Putamen (tissue), 1 donor: ENCODE results near the gene RIOK1.
"Not testable (repeated sequence)": the region's sequence is repeated elsewhere in the genome, so short reads cannot be mapped to it uniquely, and the experiment has no call there.

Source experiments
- DNase-seq: peaks from one replicate; pipeline ENCODE4 v3.0.0-alpha.2; 2016; ENCODE audit warnings: low spot score

Gene RIOK1

DNA sequence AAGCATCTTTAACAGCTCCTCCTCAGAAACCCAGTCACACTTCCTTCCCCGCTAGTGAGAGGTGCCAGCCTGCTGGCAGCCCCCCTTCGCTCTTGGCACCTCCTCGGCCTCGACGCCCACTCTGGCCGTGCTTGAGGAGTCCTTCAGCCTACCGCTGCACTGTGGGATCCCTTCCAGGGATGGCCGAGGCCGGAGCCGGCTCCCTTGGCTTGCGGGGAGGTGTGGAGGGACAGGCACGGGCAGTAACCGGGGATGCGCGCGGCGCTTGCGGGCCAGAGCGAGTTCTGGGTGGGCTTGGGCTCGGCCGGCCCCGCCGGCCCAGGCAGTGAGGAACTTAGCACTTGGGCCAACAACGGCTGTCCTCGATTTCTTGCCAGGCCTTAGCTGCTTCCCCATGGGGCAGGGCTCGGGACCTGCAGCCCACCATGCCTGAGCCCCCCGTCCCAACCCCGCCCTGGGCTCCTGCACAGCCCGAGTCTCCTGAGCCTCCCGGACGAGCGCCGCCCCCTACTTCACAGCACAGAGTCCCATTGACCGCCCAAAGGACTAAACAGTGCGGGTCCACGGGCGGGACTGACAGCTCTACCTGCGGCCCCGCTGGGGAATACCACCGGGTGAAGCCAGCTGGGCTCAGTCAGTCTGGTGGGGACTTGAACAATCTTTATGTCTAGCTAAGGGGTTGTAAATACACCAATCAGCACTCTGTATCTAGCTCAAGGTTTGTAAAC lies 51.6 kb downstream of the RIOK1 start:
- DNase-seq: no peak

DNA sequence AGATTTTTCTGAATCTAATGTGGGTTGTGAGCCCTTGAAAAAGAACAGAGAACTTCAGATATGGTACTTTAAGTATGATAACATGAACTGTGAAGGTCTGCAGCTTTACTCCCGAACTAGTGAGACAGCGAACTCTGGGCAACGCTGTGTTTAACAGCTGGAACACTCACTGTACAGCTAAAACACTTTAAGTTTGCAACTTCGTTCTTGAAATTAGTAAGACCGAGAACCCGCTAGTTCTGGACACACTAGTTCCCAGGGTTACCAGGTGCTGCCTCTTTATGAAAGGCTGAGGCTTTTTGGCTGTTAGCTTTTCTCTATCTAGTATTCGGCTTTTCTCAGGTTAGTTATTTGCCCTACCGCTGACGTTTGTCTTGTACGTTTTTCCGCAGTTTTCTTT lies 52.9 kb downstream of the RIOK1 start:
- no peak for DNase-seq

DNA sequence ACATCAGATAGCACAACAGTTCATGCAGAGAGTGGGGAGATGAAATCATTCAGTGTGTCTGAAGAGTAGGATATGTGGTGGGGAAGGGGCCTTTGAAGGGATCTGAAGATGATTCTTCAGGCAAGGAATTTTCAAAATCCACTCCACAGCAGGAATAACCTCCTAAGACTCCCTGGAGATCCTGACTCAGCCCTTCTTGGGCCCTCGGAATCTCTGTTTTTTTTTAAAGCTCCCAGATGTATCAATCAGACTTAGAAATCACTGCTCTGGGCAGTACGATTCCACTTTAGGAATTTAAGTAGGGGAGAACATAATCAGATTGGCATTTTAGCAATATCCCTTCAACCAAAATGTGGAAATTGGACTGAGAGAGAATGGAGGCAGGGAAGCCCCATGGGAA lies 55.5 kb downstream of the RIOK1 start:
- no peak for DNase-seq

DNA sequence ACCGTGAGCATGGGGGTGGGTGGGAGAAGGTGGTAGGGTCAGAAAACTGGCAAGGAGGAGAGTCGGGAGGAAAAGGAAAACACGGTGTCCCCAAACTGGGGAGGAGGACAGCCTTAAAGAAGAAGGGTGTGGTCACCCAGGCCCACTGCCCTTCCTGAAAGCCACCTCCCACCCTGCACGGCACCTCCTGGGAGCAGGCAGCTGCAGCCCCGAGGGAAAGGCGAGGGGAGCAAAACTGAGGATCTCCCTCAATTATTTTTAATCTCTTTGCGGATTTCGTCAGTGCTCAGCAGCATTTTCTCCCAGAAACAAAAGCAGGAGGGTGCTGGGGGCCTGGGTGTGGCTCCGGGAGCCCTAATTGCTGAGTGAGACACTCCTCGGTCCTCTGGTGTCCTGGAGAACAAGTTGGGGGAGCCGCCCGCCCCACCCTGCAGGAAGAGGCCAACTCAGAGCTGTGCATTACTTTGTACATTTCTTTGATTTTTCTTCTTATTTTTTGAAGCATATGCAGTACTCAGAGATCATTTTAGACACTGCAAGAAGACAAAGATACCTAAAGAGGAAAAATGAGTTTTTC lies 56.4 kb downstream of the RIOK1 start:
- DNase-seq: no peak

DNA sequence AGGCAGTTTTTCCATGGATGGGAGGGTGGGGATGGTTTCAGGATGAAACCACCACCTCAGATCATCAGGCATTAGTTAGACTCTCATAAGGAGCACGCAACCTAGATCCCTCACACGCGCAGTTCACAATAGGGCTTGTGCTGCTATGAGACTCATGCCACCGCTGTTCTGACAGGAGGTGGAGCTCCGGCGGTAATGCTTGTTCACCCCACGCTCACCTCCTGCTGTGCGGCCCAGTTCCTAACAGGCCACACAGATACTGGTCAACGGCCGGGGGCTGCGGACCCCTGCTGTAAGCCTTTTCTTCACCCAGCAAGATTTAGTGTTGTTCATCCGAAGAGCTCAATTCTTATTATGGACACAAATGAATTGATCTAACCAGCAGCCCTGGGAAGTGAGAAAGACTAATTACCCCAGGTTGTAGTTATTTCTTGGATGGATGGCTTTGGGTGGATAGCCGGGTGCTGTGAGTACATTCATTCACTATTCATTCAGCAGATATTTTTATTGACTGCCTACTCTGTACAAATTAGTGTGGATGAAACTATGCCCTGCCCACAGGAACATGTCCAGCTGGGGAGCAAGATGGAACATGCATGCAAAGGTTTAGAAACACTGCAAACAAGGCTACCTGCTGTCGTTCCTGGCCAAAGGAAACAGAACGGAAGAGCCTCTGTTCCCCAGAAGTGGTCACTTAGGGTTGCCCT lies 57.2 kb downstream of the RIOK1 start:
- no peak for DNase-seq

DNA sequence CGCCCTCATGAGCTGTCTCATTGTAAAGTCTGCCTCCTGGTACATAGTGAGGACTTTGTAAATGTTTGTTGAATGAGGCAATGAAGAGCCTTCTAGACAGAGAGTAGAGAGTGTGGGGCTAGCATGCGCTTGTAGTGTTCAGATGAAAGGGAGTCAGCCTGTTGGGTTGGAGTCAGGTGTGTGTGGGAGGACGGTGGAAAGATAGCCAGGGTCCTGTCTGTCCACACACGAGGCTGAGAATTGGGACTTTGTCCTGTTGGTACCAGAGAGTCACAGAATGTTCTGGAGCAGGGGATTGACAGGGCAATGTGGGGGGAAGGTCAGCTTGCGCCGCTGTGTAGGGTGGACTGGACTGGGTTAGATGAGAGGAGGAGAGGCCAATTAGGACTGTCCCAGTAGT lies 58.6 kb downstream of the RIOK1 start:
- no peak for DNase-seq

DNA sequence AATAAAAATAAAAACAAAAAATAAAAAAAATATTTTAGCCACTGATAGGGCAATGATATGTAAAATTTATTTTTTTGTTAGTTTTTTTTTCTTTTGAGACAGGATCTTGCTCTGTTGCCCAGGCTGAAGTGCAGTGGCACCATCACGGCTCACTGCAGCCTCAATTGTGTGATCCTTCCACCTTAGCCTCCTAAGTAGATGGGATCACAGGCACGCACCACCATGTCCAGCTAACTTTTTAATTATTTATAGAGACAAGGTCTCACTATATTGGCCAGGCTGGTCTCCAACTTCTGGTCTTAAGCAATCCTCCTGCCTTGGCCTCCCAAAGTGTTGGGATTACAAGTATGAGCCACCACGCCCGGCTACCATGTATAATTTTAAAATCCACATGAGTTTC lies 59.4 kb downstream of the RIOK1 start:
- DNase-seq: no peak

DNA sequence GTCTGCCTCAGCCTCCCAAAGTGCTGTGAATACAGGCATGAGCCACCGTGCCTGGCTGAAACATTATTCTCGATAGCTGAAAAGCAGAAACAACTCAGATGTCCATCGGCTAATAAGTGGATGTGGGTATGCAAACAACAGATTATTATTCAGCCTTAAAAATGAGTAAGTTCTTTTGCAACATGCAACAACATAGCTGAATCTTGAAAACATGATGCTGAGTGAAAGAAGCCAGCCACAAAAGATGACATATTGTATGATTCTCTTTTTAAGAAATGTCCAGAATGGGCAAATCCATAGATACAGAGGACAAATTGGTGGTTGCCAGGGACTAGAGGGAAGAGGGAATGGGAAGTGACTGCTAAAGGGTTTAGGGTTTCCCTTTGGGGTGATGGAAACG lies 61.7 kb downstream of the RIOK1 start:
- no peak for DNase-seq

DNA sequence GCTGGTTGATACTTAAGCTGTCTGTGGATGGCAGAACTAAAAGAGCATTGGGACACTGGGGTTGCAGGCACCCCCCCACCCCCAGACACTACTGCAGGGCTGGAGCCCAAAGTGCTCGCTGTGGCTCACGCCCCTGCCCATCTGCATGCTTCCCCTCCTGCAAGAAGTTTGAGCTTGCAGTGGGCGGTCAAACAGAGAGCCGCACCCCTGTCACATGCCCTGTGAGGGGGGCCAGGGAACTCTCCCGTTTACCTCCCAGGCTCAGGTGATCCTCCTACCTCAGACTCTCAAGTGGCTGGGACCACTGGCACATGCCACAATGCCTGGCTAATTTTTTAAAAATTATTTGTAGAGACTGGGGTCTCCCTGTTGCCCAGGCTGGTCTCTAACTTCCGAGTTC lies 63.3 kb downstream of the RIOK1 start:
- DNase-seq: no peak

DNA sequence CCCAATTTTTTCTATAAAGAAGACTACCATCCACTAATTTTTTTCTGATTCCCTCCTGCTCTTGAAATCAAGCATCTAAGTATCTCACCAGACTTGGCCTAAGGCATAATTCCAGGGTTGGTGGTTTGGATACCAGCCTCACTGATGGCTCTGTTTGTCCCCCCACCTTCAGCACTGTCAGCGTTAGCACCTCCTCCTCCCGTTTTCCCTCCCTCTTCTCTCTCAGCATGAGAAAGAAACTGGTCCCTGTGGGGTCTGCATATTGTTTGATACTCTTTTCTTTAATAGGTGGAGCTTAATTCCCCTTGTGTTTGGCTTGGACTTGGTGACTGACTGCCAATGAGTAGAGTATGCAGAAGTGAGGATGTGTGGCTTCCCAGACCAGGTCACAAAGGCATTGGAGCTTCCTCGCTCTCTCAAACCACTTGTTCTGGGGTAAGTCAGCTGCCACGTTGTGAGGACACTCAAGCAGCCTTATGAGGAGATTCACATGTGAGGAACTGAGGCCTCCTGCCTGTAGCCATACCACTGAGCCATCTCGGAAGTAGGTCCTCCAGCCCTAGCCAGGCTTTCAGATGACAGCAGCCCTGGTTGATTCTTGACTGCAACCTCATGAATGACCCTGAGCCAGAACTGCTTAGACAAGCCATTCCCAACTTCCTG lies 65.2 kb downstream of the RIOK1 start:
- no peak for DNase-seq

DNA sequence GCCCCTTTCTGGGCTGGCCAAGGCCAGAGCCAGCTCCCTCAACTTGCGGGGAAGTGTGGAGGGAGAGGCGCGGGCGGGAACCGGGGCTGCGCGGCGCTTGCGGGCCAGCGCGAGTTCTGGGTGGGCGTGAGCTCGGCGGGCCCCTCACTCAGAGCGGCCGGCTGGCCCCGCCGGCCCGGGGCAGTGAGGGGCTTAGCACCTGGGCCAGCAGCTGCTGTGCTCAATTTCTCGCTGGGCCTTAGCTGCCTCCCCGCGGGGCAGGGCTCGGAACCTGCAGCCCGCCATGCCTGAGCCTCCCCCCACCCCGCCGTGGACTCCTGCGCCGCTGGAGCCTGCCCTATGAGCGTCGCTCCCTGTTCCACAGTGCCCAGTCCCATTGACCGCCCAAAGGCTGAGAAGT lies 66.7 kb downstream of the RIOK1 start:
- not testable (repeated sequence) for DNase-seq

DNA sequence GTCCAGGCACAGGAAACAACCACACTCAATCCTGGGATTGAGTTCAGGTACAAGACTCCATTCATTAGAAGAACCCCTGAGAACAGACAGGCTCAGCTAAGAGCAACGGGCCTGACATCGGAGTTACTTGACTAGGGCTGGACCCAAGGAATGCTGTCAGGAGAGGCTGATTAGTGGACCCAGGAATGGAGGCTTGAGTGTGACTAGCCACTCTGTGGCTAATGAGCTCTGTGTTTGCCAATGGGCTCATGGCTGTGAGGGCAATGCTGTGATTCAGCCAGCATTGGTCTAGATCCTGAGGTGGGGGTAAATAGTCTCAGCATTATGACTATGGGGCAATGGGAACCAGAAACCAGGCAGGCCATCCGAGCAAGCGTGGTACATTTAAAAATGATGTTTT lies 71.8 kb downstream of the RIOK1 start:
- no peak for DNase-seq

DNA sequence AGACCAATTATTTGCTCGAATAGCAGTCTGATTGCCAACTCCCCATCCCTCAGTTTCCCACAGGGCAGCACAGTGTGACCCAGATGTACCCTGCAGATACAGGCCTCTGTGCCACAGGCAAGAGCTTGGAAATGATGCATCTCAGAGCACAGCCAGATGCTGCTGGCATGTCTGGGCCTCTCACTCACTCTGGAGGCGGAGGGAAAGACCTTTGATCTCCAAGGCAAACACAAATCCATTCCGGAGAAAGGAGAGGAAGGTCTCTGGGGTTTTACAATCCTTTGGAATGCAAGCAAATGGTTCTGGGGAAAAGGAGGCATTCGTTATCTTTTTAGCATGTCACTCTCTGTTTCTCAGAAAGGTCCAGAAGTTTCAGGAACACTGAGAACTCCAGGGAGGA lies 74.2 kb downstream of the RIOK1 start:
- DNase-seq: no peak

DNA sequence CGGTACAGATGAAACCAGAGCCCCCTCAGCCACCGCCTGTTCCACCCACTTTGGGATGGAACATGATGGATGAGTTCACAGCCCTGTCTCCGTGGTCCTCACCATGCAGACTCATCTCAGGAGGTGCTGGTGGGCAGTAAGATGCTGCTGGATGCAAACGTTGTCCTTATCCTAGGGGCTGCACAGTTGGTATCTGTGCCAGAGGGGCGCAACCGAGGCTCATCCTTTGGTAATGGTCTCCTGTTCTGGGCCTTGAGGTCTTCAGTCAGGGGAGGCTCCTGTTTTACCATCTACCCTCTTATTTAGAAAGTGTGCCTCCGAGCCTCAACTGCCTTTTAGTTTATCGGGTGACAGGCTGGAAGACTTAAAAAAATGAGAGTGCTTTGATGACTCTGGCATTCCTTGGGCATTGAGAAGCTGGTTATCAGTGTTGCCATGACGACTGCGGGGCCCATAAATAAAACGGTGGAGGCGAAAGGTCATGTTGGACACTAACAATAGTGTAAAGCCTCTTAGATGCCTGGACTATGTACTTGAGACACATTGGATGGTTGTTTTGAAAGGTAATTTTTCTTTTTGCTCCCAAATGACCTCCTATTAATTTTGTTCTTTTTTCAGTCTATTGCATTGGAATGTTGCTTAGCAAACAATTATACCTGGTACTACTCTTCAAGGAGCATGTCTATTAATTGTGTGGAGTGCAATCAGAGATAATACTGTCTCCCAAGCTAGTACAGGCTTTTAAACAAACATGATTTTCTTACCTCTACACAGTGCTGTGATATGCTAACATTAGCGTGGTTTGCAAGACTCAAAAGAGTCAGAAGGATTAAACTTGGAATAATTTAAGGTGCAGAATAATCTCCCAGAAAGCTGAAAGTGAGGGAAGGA lies 77.6 kb downstream of the RIOK1 start:
- no peak for DNase-seq
